Activated CD4-positive, alpha-beta T cell treated with anti-CD3 and anti-CD28 coated beads for 4 hours (primary cell): ENCODE measurements around the gene SUPT3H.
A peak's percentile ranks its signal among the peaks of the same experiment; 100 is the strongest.
"Not testable (repeated sequence)": the region's sequence is repeated elsewhere in the genome, so short reads cannot be mapped to it uniquely, and the experiment has no call there.

Experiments
- DNase-seq, 2 donors: peaks; one replicate each; pipeline ENCODE4 v3.0.0-alpha.2; 2020

The SUPT3H gene

DNA sequence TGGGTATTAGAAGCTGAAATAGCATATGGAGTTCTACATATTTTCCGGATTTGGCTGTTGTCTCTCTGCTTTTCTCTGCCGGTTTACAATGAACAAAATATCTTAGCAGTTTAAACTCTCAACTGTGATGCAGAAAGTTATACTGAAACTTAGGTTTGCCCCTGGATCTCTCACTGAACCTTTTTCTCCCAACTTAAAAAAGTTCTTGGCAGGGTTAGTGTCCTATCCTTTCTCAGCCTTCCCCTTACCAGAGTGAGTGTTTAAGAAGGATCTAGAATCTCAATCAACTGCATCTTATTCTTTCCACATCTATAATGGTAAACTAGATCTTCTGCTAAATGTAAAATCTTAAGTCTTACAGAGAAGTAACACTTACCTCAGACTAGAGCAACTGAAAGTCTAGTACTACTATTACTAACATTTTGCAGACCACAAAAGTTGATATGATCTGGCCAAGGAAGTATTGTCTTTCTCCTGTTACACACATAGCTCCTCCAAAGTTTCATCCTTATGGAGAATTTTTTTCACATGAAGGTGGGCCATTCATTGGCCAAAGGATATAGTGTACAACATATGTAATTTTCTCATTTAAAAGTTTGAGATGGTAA is 441.9 kb downstream of the SUPT3H start:
- DNase-seq = no peak

GRCh38 chr6:44933108-44933507 is 444.6 kb downstream of the SUPT3H start:
- no peak for DNase-seq

DNA sequence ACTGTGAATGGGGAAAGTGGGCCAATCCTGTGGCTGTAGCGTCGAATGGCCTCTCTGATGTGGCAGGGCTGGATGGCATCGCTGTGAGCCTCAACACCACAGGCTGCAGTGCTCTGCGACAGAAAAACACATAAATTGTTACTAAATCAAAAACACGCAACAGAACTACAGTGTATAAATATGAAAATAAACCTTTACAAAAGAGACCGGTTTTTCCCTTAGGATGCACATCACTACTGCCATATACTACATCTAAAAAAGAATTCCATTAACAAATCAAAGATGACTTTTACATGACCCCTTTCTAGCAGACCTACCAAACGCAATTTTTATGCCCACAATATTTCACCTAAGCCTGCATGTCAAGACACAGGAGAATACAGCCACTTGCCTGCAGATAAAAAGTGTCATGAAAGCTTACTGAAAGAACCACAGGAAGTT is 445.1 kb downstream of the SUPT3H start:
- DNase-seq = peak; percentile 13 to 19

- DNase-seq = no peak
Observed at GRCh38 chr6:44931385-44931784, 446.3 kb downstream of the SUPT3H start.

DNA sequence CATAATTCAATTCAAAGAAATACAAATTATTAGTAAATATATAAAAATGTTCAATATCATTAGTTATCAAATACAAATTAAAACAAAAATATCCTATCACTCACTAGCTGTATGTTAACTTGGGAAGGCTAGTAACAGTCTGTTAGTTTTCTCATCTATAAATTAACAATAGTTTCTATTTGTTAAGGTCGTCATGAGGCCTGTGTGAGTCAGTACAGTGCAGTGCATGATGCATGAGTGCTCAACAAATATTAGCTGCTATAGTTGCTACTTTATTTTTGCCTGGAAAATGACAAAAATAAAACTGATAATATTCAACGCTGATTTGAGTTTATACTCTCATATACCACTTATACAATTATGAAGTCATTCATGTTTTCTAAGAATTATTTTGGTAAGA is 451.2 kb downstream of the SUPT3H start:
- DNase-seq = no peak

GRCh38 chr6:44925100-44925739 is 452.5 kb downstream of the SUPT3H start:
- peak in 1 of 2 donors; percentile 8 for DNase-seq

- no peak for DNase-seq
Observed at GRCh38 chr6:44923444-44923843, 454.3 kb downstream of the SUPT3H start.

GRCh38 chr6:44921798-44922197 is 455.9 kb downstream of the SUPT3H start:
- DNase-seq = no peak

GRCh38 chr6:44920952-44921491 is 456.7 kb downstream of the SUPT3H start:
- DNase-seq = no peak

DNA sequence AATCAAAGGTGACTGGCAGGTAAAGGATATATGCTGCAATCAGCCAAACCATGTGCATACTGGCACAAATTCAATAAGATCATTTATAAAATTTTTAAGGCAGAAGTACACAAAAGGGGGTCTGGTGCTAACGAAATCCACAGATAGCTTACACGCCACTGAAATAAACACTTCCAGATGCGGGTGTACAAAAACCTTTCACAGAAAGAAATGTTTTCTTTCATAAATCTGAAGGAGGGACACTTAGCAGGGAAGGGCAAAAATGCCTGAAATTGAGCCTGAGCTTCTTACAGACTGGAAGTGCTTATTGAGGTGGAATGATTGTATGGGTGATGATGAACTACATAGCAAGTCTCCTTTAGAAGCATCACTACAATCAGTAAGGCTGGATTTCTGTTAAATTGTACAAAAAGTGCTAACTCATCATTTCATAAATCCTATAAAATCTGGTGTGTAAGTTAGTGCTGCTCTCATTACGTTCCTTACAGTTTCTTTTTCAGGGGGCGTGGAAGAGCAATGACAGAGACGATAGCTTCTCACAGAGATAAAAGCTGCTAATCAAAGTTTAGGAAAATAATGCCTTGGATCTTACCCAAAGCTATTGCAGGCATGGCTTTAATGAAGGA is 458.9 kb downstream of the SUPT3H start:
- DNase-seq = no peak

DNA sequence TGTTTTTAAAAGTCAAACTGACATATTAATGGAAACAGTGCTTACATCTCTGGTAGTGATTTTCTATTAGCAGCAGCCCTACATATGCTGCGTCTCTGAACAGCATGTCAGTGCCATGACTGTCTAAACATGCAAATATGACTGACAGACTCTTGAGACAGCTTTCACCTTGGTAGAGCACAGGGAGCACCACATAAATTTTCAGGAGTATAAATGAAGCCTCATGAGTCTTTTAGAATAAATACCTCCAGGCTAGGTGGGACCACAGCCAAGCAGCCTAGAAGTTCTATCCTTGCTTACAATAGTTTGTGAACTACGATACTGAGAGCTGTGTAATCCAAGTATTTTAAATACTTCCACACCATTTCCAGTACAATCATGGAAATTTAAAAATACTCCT is 460.3 kb downstream of the SUPT3H start:
- no peak for DNase-seq

GRCh38 chr6:44915111-44915510 is 462.6 kb downstream of the SUPT3H start:
- no peak for DNase-seq

DNA sequence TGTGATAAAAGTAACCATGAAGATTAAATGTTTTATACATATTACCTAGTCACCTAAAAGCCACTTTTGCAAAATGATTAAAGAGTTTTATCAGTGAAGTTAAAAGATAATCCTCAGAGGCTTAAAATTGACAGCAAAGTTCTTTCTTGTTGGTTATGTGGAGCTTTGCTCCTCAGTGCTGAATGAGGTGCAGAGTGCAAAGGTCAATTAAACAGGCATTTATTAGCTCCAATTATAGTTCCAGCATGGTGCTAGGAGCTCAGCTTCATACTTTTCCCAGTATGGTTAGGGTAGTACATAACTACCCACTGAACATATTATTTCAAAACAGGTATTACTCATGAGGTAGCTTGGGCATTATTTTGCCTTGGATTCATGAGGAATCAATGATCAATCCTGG is 463.6 kb downstream of the SUPT3H start:
- no peak for DNase-seq

DNA sequence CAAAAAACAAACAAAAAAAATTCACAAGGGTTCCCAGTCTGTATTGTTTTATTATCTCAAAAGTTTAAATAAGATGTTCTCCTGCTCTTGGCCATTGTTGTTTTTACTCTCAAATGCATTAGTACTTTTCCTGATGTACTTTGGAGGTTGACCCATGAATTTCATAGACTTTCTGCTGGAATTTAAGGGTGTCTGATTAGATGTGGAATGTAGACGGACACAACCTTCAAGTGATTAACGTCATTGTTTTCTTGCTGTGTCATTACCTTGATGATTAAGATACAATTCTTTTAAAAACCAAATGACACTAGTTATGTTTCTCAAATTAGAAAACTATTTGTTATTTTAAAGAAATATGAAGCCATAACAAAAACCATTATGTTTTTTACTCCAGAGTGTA is 471.0 kb downstream of the SUPT3H start:
- DNase-seq = no peak

- DNase-seq = not testable (repeated sequence)
Observed at GRCh38 chr6:44900358-44900757, 477.4 kb downstream of the SUPT3H start.

DNA sequence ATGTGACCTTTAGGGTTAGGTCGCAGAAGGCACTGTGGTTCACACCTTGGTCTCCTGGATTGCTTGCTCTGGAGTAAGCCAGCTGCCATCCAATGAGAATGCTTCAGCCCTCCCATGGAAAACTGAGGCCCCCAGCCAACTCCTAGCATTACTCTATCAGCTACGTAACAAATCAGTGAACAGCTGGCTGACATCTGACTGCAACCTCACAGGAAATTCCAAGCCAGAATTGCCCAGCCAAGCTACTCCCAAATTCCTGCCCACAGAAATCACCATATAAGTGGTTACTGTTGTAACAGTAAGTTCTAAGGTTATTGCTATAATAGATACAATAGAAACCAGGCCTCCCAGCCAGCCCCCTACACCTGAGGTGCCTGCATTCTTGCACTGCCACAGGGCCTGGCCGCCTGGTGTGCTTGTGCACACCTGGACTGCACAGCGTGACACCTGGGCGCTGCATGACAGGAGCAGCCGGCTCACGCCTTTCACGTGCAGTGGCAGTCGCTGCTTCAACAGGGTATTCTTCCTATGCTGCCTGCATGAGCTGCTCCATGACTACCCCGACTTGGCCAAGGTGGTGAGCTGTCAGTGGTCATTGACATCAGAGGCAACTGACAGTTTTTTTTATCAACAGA is 479.3 kb downstream of the SUPT3H start:
- DNase-seq = no peak

DNA sequence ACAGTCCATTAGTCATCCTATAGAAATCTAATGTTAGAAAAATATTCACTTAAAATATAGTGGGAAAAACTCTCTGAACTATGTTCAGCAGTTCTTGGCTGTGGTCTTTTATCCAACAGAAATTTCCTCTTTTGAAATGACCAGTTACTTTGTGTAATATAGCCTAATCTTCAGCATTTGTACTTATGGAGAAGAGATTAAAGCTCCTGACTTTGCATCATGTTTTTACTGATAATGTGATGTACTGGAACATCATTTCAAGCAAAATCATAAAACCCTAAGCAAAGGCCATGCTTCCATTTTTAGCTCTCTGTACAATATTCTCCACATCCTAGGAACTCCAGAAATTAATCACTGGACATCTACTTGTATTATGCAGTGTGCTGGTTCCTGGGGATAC is 480.4 kb downstream of the SUPT3H start:
- DNase-seq = no peak

GRCh38 chr6:44896701-44897100 is 481.0 kb downstream of the SUPT3H start:
- no peak for DNase-seq

GRCh38 chr6:44892579-44892978 is 485.2 kb downstream of the SUPT3H start:
- no peak for DNase-seq

DNA sequence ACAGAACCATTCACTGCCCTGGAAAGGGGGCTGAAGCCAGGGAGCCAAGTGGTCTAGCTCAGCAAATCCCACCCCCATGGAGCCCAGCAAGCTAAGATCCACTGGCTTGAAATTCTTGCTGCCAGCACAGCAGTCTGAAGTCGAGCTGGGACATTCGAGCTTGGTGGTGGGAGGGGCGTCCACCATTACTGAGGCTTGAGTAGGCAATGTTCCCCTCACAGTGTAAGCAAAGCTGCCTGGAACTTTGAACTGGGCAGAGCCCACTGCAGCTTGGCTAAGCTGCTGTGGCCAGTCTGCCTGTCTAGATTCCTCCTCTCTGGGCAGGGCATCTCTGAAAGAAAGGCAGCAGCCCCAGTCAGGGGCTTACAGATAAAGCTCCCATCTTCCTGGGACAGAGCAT is 498.7 kb downstream of the SUPT3H start:
- DNase-seq = not testable (repeated sequence)

DNA sequence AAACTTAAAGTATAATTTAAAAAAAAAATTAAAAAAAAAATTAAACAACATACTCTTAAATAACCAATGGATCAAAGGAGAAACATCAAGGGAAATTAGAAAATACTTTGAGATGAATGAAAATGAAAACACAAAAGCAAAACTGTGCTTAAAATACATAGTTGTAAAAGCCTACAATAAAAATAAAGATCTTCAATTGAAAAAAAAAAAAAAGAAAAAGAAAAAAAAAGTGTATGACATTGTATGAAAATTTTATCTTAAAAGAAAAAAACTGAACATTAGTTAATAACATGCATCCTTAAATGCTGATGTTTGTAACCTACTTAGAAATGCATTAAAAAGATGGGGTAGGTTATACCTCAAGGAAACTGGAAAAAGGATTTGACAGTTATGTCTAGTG is 501.1 kb downstream of the SUPT3H start:
- DNase-seq = not testable (repeated sequence)

GRCh38 chr6:44869321-44869897 is 508.3 kb downstream of the SUPT3H start:
- no peak for DNase-seq

- no peak for DNase-seq
Observed at GRCh38 chr6:44868910-44869309, 508.8 kb downstream of the SUPT3H start.
